H1 (cell line): ENCODE measurements around the gene MARCHF9. TPM values are rescaled to one million over a fixed set of nuclear protein-coding genes. Genes with fewer than 3 reads are reported as not detected.

Experiments
- CTCF ChIA-PET: fragments of 300-600 bp; sonication (Branson Sonifier 250); formaldehyde crosslinking; loops from one replicate; lab custom pipeline; 2021; ENCODE audit not compliant: partially characterized antibody; lab: Charles Lee
- POLR2A ChIA-PET: fragments of 300-600 bp; sonication (Branson Sonifier 250); formaldehyde crosslinking; loops from one replicate; lab custom pipeline; 2021; ENCODE audit warnings: inconsistent platforms; ENCODE audit not compliant: partially characterized antibody; lab: Charles Lee
- DNase-seq, 2 experiments: peaks; one replicate each; pipeline versions ENCODE4 v3.0.0 to v3.0.0-alpha.2; 2010 to 2022; ENCODE audit warnings: low spot score in 2 of 2, low read depth in 1 of 2, mixed read lengths in 1 of 2
- FAIRE-seq: peaks from 2 replicates; lab custom pipeline; 2011; peaks lifted over from hg19 to GRCh38; lab: Jason Lieb, UNC
- H2AFZ ChIP-seq: 2 replicates; pipeline ENCODE4 v1.8.1; 2012; ENCODE audit warnings: low read length, inconsistent platforms
- H2AK5ac ChIP-seq: 2 replicates; pipeline ENCODE4 v1.6.1; 2013; ENCODE audit warnings: low read depth, low read length
- H2BK120ac ChIP-seq: replicated peaks from 2 replicates; pipeline ENCODE3; 2013; ENCODE audit warnings: low read depth, low read length, inconsistent platforms
- H2BK12ac ChIP-seq: 2 replicates; pipeline ENCODE4 v1.6.1; 2013; ENCODE audit warnings: low read depth, low read length
- H2BK15ac ChIP-seq: 2 replicates; pipeline ENCODE4 v1.6.1; 2013; ENCODE audit warnings: low read length
- H2BK20ac ChIP-seq: 2 replicates; pipeline ENCODE4 v1.6.1; 2013; ENCODE audit warnings: low read length
- H2BK5ac ChIP-seq: 2 replicates; pipeline ENCODE4 v1.6.1; 2013; ENCODE audit warnings: low read depth, low read length
- H3K14ac ChIP-seq: 2 replicates; pipeline ENCODE4 v1.6.1; 2013; ENCODE audit warnings: inconsistent platforms; ENCODE audit not compliant: insufficient read length
- H3K18ac ChIP-seq: 2 replicates; pipeline ENCODE4 v1.6.1; 2013; ENCODE audit warnings: low read length; ENCODE audit errors: extremely low read depth
- H3K23ac ChIP-seq: 2 replicates; pipeline ENCODE4 v1.6.1; 2013; ENCODE audit warnings: inconsistent platforms; ENCODE audit not compliant: insufficient read length
- H3K23me2 ChIP-seq: 2 replicates; pipeline ENCODE4 v1.6.1; 2013; ENCODE audit warnings: low read depth, low read length
- H3K27ac ChIP-seq: 2 replicates; pipeline ENCODE4 v1.6.1; 2011; ENCODE audit warnings: low read depth, low read length, inconsistent platforms
- H3K27me3 ChIP-seq, 4 experiments: replicated peaks in 1 of 4; 1 replicate in 1 of 4; 2 replicates in 3 of 4; pipeline versions ENCODE4 v1.6.1 to v1.8.1; 2011 to 2013; ENCODE audit warnings: low read length in 3 of 4, mild to moderate bottlenecking in 3 of 4, inconsistent platforms in 2 of 4, mixed read lengths in 2 of 4, moderate library complexity in 1 of 4; ENCODE audit not compliant: control insufficient read depth in 3 of 4, insufficient read depth in 3 of 4; ENCODE audit errors: extremely low read depth in 1 of 4
- H3K36me3 ChIP-seq, 4 experiments: 2 replicates each; pipeline versions ENCODE4 v1.6.1 to v1.8.1; 2011 to 2013; ENCODE audit warnings: mild to moderate bottlenecking in 4 of 4, low read length in 3 of 4, moderate library complexity in 2 of 4, control low read depth in 1 of 4, inconsistent platforms in 1 of 4; ENCODE audit not compliant: insufficient read depth in 4 of 4, control insufficient read depth in 2 of 4
- H3K4ac ChIP-seq: replicated peaks from 2 replicates; pipeline ENCODE3; 2013; ENCODE audit warnings: low read length, low read depth, mixed read lengths, inconsistent platforms; ENCODE audit not compliant: insufficient read length
- H3K4me1 ChIP-seq, 4 experiments: replicated peaks in 1 of 4; 1 replicate in 1 of 4; 2 replicates in 3 of 4; pipeline versions ENCODE4 v1.6.1 to v1.8.1; 2011 to 2013; ENCODE audit warnings: low read length in 3 of 4, inconsistent platforms in 2 of 4, mixed read lengths in 1 of 4; ENCODE audit not compliant: insufficient read depth in 4 of 4, control insufficient read depth in 3 of 4
- H3K4me2 ChIP-seq, 2 experiments: 2 replicates each; pipeline versions ENCODE4 v1.6.1 to v1.8.1; 2011 to 2013; ENCODE audit warnings: low read depth in 2 of 2, low read length in 2 of 2, control low read depth in 1 of 2, inconsistent platforms in 1 of 2, mild to moderate bottlenecking in 1 of 2; ENCODE audit not compliant: insufficient read depth in 1 of 2
- H3K4me3 ChIP-seq, 4 experiments: fragments of 200-600, 300-600 bp in 1 of 4; sonication (generic), shearing (Covaris generic), sonication (Bioruptor Twin) in 1 of 4; 2 replicates each; pipeline versions ENCODE4 v1.5.1 to v1.8.1; 2011 to 2016; ENCODE audit warnings: low read length in 4 of 4, low read depth in 3 of 4, control low read depth in 2 of 4, inconsistent platforms in 2 of 4, mild to moderate bottlenecking in 2 of 4, mixed read lengths in 1 of 4, moderate library complexity in 1 of 4; ENCODE audit not compliant: insufficient read depth in 2 of 4; ENCODE audit errors: extremely low read depth in 1 of 4
- H3K56ac ChIP-seq: replicated peaks from 2 replicates; pipeline ENCODE3; 2013; ENCODE audit warnings: low read depth, mild to moderate bottlenecking, mixed read lengths, low read length, inconsistent platforms; ENCODE audit not compliant: insufficient read length
- H3K79me1 ChIP-seq: 2 replicates; pipeline ENCODE4 v1.6.1; 2013; ENCODE audit warnings: low read depth, low read length, control low read depth
- H3K79me2 ChIP-seq, 2 experiments: 2 replicates each; pipeline versions ENCODE4 v1.6.1 to v1.8.1; 2012 to 2013; ENCODE audit warnings: low read length in 2 of 2, mild to moderate bottlenecking in 2 of 2, inconsistent platforms in 1 of 2; ENCODE audit not compliant: insufficient read depth in 2 of 2, control insufficient read depth in 1 of 2
- H3K9ac ChIP-seq, 4 experiments: replicated peaks in 1 of 4; 1 replicate in 1 of 4; 2 replicates in 3 of 4; pipeline versions ENCODE4 v1.6.1 to v1.8.1; 2011 to 2013; ENCODE audit warnings: low read depth in 3 of 4, low read length in 3 of 4, control low read depth in 2 of 4, mild to moderate bottlenecking in 2 of 4, moderate library complexity in 2 of 4, inconsistent platforms in 1 of 4; ENCODE audit errors: extremely low read depth in 1 of 4
- H3K9me3 ChIP-seq, 2 experiments: 2 replicates each; pipeline versions ENCODE4 v1.6.1 to v1.8.1; 2012 to 2013; ENCODE audit warnings: mild to moderate bottlenecking in 2 of 2, moderate library complexity in 2 of 2, control low read depth in 1 of 2, inconsistent platforms in 1 of 2, low read depth in 1 of 2, low read length in 1 of 2, mixed read lengths in 1 of 2; ENCODE audit not compliant: insufficient read depth in 2 of 2
- H4K20me1 ChIP-seq, 2 experiments: replicated peaks in 1 of 2; 2 replicates each; pipeline versions ENCODE3 to v1.8.1; 2011 to 2013; ENCODE audit warnings: inconsistent platforms in 2 of 2, low read length in 2 of 2, mild to moderate bottlenecking in 1 of 2; ENCODE audit not compliant: insufficient read depth in 2 of 2, control insufficient read depth in 1 of 2
- H4K5ac ChIP-seq: 2 replicates; pipeline ENCODE4 v1.6.1; 2013; ENCODE audit warnings: low read length, low read depth, mixed read lengths, inconsistent platforms; ENCODE audit not compliant: insufficient read length
- H4K8ac ChIP-seq: 2 replicates; pipeline ENCODE4 v1.8.0; 2013; ENCODE audit warnings: mild to moderate bottlenecking, moderate library complexity, low read length, inconsistent platforms; ENCODE audit not compliant: insufficient read depth; ENCODE audit errors: extremely low read depth
- H4K91ac ChIP-seq: replicated peaks from 2 replicates; pipeline ENCODE3; 2013; ENCODE audit warnings: low read length, mixed read lengths, inconsistent platforms; ENCODE audit not compliant: insufficient read length
- BRCA1 ChIP-seq: IDR thresholded peaks from 2 replicates; pipeline ENCODE4 v1.6.1; 2012; ENCODE audit warnings: low read depth, low read length, improper control_type of control experiment
- CHD1 ChIP-seq: IDR thresholded peaks from 2 replicates; pipeline ENCODE4 v1.6.1; 2012; ENCODE audit warnings: low read depth, low read length, improper control_type of control experiment
- KDM5A ChIP-seq: fragments of 200-600 bp; IDR thresholded peaks from 2 replicates; pipeline ENCODE4 v1.7.1; 2012; ENCODE audit warnings: mild to moderate bottlenecking, low read length, inconsistent platforms, mixed read lengths
- NANOG ChIP-seq: IDR thresholded peaks from 2 replicates; pipeline ENCODE4 v1.6.1; 2011; ENCODE audit warnings: low read length, low read depth, mild to moderate bottlenecking, inconsistent platforms; ENCODE audit not compliant: insufficient read depth, poor library complexity, severe bottlenecking
- POLR2AphosphoS5 ChIP-seq: IDR thresholded peaks from 2 replicates; pipeline ENCODE4 v1.6.1; 2011; ENCODE audit warnings: low read depth, low read length
- POU5F1 ChIP-seq: IDR thresholded peaks from 2 replicates; pipeline ENCODE4 v1.6.1; 2011; ENCODE audit warnings: low read depth, mild to moderate bottlenecking, low read length, moderate library complexity
- SIN3A ChIP-seq, 2 experiments: IDR thresholded peaks in 1 of 2; conservative IDR thresholded peaks in 1 of 2; 2 replicates each; pipeline ENCODE4 v1.6.1; 2011 to 2012; ENCODE audit warnings: low read length in 2 of 2, improper control_type of control experiment in 1 of 2, low read depth in 1 of 2, mild to moderate bottlenecking in 1 of 2
- TAF7 ChIP-seq: optimal IDR thresholded peaks from 2 replicates; pipeline ENCODE3; 2011; ENCODE audit warnings: low read depth, mild to moderate bottlenecking, inconsistent platforms, low read length, moderate library complexity, borderline replicate concordance
- TCF12 ChIP-seq: IDR thresholded peaks from 2 replicates; pipeline ENCODE4 v1.6.1; 2011; ENCODE audit warnings: low read depth, mild to moderate bottlenecking, low read length
- ZNF274 ChIP-seq: IDR thresholded peaks from 2 replicates; pipeline ENCODE4 v1.7.0; 2012; ENCODE audit warnings: low read length, borderline replicate concordance; ENCODE audit errors: extremely low read depth
- WGBS, 2 experiments: shearing (Covaris generic) in 1 of 2; methylation state at CpG; one replicate each; pipeline versions ENCODE4 v1.1.6 to v1.1.7; 2013 to 2015; ENCODE audit warnings: low lambda C conversion rate in 2 of 2, mixed read lengths in 2 of 2, inconsistent platforms in 1 of 2, low coverage in 1 of 2, missing lambda C conversion rate in 1 of 2; ENCODE audit not compliant: insufficient replicate concordance in 2 of 2, insufficient coverage in 1 of 2, insufficient read length in 1 of 2; ENCODE audit errors: extremely low coverage in 1 of 2, missing lambda C conversion rate in 1 of 2; 5-methylcytosine and 5-hydroxymethylcytosine counted together
- polyA plus RNA-seq, 7 experiments: library from polyadenylated mRNA; depleted of rRNA in 3 of 7; stranded (reverse) in 5 of 7; unstranded in 2 of 7; fragments of >200 nt in 5 of 7; fragments of 200-250 nt in 2 of 7; gene quantifications; 1 replicate in 5 of 7; 2 replicates in 1 of 7; 4 replicates in 1 of 7; pipeline versions ENCODE4 v1.2.1 to v1.2.3, GENCODE V29; 2011 to 2013; ENCODE audit warnings: missing spikeins in 2 of 7, mixed read lengths in 2 of 7
- total RNA-seq: library from RNA; stranded (reverse); fragmentation: NEBNext Ultra II Directional; extraction: Animal tissue kit (Norgen Biotek cat#: 25700); gene quantifications from 2 replicates; pipeline ENCODE4 v1.2.1, GENCODE V29; 2021
- TF ChIP-seq, protein P1 (sequence below), 3 experiments: IDR thresholded peaks; 1 replicate in 2 of 3; 2 replicates in 1 of 3; pipeline versions ENCODE4 v1.5.1 to v1.6.1; 2011; ENCODE audit warnings: low read length in 3 of 3, mild to moderate bottlenecking in 3 of 3, inconsistent platforms in 2 of 3, low read depth in 1 of 3, moderate library complexity in 1 of 3; ENCODE audit not compliant: insufficient read depth in 1 of 3; ENCODE audit errors: control extremely low read depth in 1 of 3

Gene MARCHF9
- total and polyA plus RNA-seq, 2 of the 8 experiments (the other 6 are each of a cell fraction or from before 2014, with no cell fraction given), result 6.4 to 7.8 TPM

DNA sequence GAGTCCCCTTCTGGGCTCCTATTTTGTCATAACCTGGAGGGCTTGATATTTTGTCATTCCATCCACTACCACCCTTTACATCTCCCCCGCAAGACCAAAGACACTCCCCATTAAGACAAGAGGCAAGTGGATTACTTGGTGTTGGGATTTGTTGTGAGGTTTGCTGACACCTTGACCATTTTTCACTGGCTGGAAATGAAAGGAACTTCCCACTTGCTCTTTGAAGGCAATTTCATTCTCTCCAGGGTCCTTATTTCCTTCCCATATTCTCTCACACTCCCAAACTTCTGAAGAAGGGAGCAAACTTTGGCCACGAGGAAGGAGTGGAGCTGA lies 31.3 kb upstream of the MARCHF9 start:
- Histone ChIP-seq H2BK20ac (no peak overlapping the region), H2AK5ac (no peak overlapping the region), H3K4me2 (no peak overlapping the region), H3K79me1 (no peaks in the 10 kb centered on the region), H3K27me3 (peaks cover 18 to 46% (median 36%) of the 10 kb centered on the region in 4 experiments), H3K4me3 (no peak overlapping the region), H3K9me3 (no peaks in the 10 kb centered on the region), H2BK120ac (no peak overlapping the region), H3K14ac (no peak overlapping the region), H4K91ac (no peak overlapping the region), H3K18ac (no peak overlapping the region), H4K8ac (no peak overlapping the region), H2AFZ (no peak overlapping the region), H3K4me1 (peaks cover 0 to 20% (median 13%) of the 10 kb centered on the region in 4 experiments; a peak in 5 of 7 replicates), H3K23ac (no peak overlapping the region), H3K4ac (no peak overlapping the region), H2BK12ac (no peak overlapping the region), H2BK15ac (no peak overlapping the region), H3K9ac (no peak overlapping the region), H4K5ac (no peak overlapping the region), H3K79me2 (no peaks in the 10 kb centered on the region), H3K23me2 (peaks cover 12% of the 10 kb centered on the region; the same call in 1 of the 2 replicates), H3K27ac (no peak overlapping the region), H3K56ac (no peak overlapping the region), H3K36me3 (peaks cover 0 to 8% (median 3%) of the 10 kb centered on the region in 4 experiments; a peak in 3 of 8 replicates), H2BK5ac (no peak overlapping the region), H4K20me1 (peaks cover 2 to 9% of the 10 kb centered on the region in 2 experiments)
- CTCF ChIA-PET, result interaction anchor here (0.6 to 11.7 kb wide), 7 partner anchors 10 to 694 kb away, joined by 3 to 149 read pairs (median 4); partner anchors contain the start of gene AGAP2
- POLR2A ChIA-PET, result interaction anchor here (1.0 to 7.4 kb wide), 8 partner anchors 9 to 140 kb away, joined by 3 to 59 read pairs (median 4); partner anchors contain the start of genes AGAP2, CYP27B1 and TSPAN31
- WGBS, 2 experiments, result 76% methylated on average over 2 of the region's 2 CpGs; no CpG with 5 or more reads in 1 of the 2 experiments
- FAIRE-seq (no peak), DNase-seq (no peak)
- TF ChIP-seq, protein P1, sequence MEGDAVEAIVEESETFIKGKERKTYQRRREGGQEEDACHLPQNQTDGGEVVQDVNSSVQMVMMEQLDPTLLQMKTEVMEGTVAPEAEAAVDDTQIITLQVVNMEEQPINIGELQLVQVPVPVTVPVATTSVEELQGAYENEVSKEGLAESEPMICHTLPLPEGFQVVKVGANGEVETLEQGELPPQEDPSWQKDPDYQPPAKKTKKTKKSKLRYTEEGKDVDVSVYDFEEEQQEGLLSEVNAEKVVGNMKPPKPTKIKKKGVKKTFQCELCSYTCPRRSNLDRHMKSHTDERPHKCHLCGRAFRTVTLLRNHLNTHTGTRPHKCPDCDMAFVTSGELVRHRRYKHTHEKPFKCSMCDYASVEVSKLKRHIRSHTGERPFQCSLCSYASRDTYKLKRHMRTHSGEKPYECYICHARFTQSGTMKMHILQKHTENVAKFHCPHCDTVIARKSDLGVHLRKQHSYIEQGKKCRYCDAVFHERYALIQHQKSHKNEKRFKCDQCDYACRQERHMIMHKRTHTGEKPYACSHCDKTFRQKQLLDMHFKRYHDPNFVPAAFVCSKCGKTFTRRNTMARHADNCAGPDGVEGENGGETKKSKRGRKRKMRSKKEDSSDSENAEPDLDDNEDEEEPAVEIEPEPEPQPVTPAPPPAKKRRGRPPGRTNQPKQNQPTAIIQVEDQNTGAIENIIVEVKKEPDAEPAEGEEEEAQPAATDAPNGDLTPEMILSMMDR (IDR thresholded peaks at IDR 0.05; ENCODE audit: control extremely low read depth in 1 of 3, insufficient read depth in 1 of 3, low read depth in 1 of 3, low read length in 3 of 3), result no peak
- TF ChIP-seq NANOG (no peak), ZNF274 (no peak), TAF7 (no peak), TCF12 (no peak), POLR2AphosphoS5 (no peak), POU5F1 (no peak), KDM5A (no peak), BRCA1 (no peak), SIN3A (conservative IDR thresholded peaks at IDR 0.05 in 1 of 2, IDR thresholded peaks at IDR 0.05 in 1 of 2; ENCODE audit: low read depth in 1 of 2, low read length in 2 of 2) (no peak), CHD1 (no peak)
